GM06990 (cell line): Measurements from ENCODE around the gene SEMA5A.
A peak's percentile ranks its signal among the peaks of the same experiment; 100 is the strongest.

Source experiments
- DNase-seq: peaks from one replicate; pipeline ENCODE4 v3.0.0-alpha.2; 2011; ENCODE audit not compliant: insufficient read length; ENCODE audit errors: extremely low read depth
- H3K27me3 ChIP-seq: replicated peaks from 2 replicates; pipeline ENCODE4 v1.6.0; 2011; ENCODE audit warnings: low read length; ENCODE audit not compliant: control insufficient read depth, insufficient read depth
- H3K36me3 ChIP-seq: 2 replicates; pipeline ENCODE4 v1.5.1; 2011; ENCODE audit warnings: low read length; ENCODE audit not compliant: control insufficient read depth, insufficient read depth
- H3K4me3 ChIP-seq: replicated peaks from 2 replicates; pipeline ENCODE4 v1.5.1; 2011; ENCODE audit warnings: low read depth, mild to moderate bottlenecking, control low read depth, low read length
- TF ChIP-seq, protein P1 (sequence below): IDR thresholded peaks from 2 replicates; pipeline ENCODE4 v1.5.1; 2011; ENCODE audit warnings: low read length, control low read depth, mild to moderate bottlenecking, inconsistent platforms; ENCODE audit not compliant: insufficient read depth, poor library complexity, severe bottlenecking

The SEMA5A gene, protein sequence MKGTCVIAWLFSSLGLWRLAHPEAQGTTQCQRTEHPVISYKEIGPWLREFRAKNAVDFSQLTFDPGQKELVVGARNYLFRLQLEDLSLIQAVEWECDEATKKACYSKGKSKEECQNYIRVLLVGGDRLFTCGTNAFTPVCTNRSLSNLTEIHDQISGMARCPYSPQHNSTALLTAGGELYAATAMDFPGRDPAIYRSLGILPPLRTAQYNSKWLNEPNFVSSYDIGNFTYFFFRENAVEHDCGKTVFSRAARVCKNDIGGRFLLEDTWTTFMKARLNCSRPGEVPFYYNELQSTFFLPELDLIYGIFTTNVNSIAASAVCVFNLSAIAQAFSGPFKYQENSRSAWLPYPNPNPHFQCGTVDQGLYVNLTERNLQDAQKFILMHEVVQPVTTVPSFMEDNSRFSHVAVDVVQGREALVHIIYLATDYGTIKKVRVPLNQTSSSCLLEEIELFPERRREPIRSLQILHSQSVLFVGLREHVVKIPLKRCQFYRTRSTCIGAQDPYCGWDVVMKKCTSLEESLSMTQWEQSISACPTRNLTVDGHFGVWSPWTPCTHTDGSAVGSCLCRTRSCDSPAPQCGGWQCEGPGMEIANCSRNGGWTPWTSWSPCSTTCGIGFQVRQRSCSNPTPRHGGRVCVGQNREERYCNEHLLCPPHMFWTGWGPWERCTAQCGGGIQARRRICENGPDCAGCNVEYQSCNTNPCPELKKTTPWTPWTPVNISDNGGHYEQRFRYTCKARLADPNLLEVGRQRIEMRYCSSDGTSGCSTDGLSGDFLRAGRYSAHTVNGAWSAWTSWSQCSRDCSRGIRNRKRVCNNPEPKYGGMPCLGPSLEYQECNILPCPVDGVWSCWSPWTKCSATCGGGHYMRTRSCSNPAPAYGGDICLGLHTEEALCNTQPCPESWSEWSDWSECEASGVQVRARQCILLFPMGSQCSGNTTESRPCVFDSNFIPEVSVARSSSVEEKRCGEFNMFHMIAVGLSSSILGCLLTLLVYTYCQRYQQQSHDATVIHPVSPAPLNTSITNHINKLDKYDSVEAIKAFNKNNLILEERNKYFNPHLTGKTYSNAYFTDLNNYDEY

DNA sequence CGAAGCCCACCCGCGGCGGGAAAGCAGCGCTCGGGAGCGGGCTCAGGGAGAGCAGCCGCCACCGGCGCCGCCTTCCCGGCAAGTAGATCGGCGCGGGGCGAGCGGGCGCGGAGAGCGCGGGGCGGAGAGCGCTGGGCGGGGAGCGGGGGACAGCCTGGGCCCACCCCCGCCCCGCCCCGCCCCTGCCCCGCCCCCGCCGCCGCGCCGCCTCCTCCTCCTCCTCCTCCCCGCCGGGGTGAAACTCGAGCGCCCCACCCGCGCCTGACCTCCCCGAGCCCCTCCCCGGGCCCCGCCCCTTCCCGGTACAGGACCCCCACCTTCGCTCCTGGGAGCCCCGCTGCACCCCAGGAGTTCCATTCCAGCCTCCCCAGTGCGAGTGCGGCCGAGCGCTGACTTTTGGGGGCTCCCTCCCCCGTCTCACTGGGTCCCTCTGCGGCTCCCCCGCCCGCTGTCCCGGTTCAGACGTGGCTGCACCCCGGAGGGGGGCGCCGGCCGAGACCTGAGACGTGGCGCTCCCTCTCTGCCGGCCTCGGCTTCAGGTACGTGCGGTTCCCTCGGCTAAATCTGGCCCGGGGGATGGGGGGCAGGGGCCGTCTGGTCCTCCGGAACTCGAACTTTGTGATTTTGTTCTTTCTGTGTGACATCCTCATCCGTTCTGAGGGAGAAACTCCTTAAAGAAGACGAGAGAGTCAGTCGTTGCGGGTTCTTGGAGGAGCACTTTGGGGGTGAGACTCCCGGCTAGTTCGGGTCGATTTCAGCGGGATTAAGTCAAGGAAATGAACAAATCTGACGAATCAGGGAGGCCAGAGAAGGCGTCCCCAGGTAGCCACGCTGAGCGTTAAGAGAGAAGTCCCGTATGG, at the start of gene SEMA5A:
TSS of gene SEMA5A (minus strand) at position 84 of the 860 bp plus-strand sequence. CDS start 166,129 bp downstream, outside the sequence.
- TF ChIP-seq, protein P1, sequence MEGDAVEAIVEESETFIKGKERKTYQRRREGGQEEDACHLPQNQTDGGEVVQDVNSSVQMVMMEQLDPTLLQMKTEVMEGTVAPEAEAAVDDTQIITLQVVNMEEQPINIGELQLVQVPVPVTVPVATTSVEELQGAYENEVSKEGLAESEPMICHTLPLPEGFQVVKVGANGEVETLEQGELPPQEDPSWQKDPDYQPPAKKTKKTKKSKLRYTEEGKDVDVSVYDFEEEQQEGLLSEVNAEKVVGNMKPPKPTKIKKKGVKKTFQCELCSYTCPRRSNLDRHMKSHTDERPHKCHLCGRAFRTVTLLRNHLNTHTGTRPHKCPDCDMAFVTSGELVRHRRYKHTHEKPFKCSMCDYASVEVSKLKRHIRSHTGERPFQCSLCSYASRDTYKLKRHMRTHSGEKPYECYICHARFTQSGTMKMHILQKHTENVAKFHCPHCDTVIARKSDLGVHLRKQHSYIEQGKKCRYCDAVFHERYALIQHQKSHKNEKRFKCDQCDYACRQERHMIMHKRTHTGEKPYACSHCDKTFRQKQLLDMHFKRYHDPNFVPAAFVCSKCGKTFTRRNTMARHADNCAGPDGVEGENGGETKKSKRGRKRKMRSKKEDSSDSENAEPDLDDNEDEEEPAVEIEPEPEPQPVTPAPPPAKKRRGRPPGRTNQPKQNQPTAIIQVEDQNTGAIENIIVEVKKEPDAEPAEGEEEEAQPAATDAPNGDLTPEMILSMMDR = no peak
- DNase-seq = peak; percentile 45
- Histone ChIP-seq H3K27me3 (no peaks in the 10 kb centered on the region), H3K4me3 (peak within 1 kb of the TSS; percentile 61), H3K36me3 (no peaks in the 10 kb centered on the region)

DNA sequence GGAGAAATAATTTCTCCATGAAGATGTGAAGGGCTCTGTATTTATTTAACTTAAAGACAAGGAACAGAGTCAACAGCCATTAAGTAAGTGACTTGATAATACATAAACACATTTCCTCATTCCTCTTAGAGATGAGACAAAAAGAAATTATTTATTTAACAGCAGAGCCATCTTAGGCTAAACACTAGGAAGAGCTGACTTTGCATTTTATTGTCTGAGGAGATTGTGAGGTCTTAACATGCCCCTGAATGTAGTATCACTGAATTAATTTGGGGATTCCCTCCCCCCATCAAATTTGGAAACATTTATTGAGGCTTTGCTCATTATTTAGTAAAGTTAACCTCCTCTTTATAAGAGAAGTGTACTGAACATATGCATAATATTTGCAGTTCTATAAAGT, 49.0 kb upstream of the SEMA5A start:
- Histone ChIP-seq H3K27me3 (no peaks in the 10 kb centered on the region; the same call in none of the 2 replicates), H3K4me3 (no peak overlapping the region), H3K36me3 (no peaks in the 10 kb centered on the region)
- TF ChIP-seq, protein P1 = no peak
- DNase-seq = no peak

DNA sequence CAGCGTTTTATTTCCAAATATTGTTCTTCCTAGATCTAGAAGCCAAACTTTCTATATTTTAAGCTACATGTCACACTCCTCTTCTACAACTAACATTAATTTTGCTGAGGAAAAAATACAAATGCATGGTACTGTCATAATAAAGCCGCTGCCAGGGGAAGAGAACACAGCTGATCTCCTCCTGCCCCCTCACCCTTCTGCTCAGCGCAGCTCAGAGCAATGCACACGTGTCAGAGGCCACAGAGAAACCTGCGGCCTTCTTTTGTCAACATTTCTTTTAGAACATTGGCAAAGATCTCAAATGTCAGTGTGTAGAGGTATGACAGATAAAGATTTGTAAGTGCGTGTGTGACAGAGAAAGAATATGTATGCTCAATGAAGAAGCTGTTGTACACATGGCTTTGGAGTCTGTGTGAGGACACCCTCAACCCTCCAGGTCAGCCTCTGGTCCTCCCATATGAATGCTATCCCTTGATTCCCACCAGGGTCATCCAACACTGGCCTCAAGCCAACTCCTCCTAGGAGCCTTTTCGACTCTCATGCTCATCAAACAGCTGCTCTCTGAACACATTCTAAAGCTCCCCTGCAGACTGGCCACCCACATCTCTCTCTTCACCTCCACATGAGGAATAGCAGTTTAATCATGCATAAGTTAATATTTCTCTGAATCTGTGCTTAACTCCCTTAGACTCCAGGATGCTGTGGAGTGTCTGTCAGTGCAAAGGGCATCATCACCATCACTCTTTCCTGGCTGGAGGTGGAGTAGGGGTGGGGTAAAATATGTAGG, 43.4 kb upstream of the SEMA5A start:
- H3K36me3 ChIP-seq = no peaks in the 10 kb centered on the region
- TF ChIP-seq, protein P1 = no peak
- DNase-seq = no peak
- H3K4me3 ChIP-seq = no peak overlapping the region
- H3K27me3 ChIP-seq = no peaks in the 10 kb centered on the region

DNA sequence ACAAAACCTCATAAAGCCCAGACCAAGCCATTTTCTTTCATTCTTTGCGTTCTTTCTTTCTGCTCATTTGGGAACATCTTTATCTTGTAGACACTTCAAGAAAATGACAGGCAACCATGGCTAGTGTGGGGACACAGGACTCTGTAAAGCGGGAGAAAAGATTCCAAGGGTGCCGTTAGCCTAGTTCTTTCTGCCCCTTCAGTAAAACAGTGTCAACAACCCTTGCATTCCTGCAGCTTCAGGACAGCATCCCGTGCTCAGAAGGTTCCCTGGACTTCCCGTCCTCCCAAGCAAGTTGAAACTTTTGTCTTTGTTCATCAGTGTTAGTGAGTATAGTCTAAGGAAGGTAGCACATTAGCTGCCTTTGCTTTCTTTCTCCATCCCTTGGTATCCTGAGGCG, 42.4 kb upstream of the SEMA5A start:
- Histone ChIP-seq H3K27me3 (no peaks in the 10 kb centered on the region), H3K36me3 (no peaks in the 10 kb centered on the region), H3K4me3 (no peak overlapping the region)
- TF ChIP-seq, protein P1 = no peak
- DNase-seq = no peak
